Thoracic aorta (tissue), 2 donors: ENCODE results near the gene INPP4B. TPM values are rescaled to one million over a fixed set of nuclear protein-coding genes. Genes with fewer than 3 reads are reported as not detected.

ENCODE experiments used
- ATAC-seq: fragments of 150-250 bp; one replicate; pipeline ENCODE4 v1.8.0; 2017; ENCODE audit warnings: low read depth; ENCODE audit not compliant: insufficient number of reproducible peaks, low FRiP score
- DNase-seq: peaks from one replicate; pipeline ENCODE4 v3.0.0-alpha.2; 2020; ENCODE audit warnings: low spot score
- H3K27ac ChIP-seq, 2 donors: fragments of 200-600 bp; sonication (generic); 1 replicate in 1 of 2; 2 replicates in 1 of 2; pipeline ENCODE4 v1.5.1; 2016; ENCODE audit warnings: mild to moderate bottlenecking in 2 of 2, moderate library complexity in 2 of 2
- H3K27me3 ChIP-seq: fragments of 200-600 bp; sonication (generic); replicated peaks from 2 replicates; pipeline ENCODE4 v1.6.0; 2016; ENCODE audit warnings: mild to moderate bottlenecking; ENCODE audit not compliant: insufficient read depth
- H3K36me3 ChIP-seq: fragments of 200-600 bp; sonication (generic); one replicate; pipeline ENCODE4 v1.5.1; 2016
- H3K4me1 ChIP-seq, 2 donors: fragments of 200-600 bp; sonication (generic); 1 replicate in 1 of 2; 2 replicates in 1 of 2; pipeline versions ENCODE4 v1.5.1 to v1.6.0; 2016; ENCODE audit warnings: low read depth in 2 of 2, mild to moderate bottlenecking in 1 of 2; ENCODE audit not compliant: control insufficient read depth in 1 of 2
- H3K4me3 ChIP-seq: fragments of 200-600 bp; sonication (generic); 2 replicates; pipeline ENCODE4 v1.5.1; 2016; ENCODE audit warnings: mild to moderate bottlenecking
- H3K9me3 ChIP-seq: fragments of 200-600 bp; sonication (generic); 2 replicates; pipeline ENCODE4 v1.5.1; 2016
- CTCF ChIP-seq: fragments of 200-600 bp; sonication (generic); IDR thresholded peaks from one replicate; pipeline ENCODE4 v1.5.1; 2019; ENCODE audit warnings: antibody characterized with exemption
- total RNA-seq, 2 donors: library from RNA; depleted of rRNA; stranded (reverse); fragments of >200 nt; gene quantifications; one replicate each; pipeline versions ENCODE4 v1.1.0 to v1.2.3, GENCODE V29; 2016

INPP4B gene
- total RNA-seq, 2 donors from 2014 or later = 21.1 to 30.4 TPM

DNA sequence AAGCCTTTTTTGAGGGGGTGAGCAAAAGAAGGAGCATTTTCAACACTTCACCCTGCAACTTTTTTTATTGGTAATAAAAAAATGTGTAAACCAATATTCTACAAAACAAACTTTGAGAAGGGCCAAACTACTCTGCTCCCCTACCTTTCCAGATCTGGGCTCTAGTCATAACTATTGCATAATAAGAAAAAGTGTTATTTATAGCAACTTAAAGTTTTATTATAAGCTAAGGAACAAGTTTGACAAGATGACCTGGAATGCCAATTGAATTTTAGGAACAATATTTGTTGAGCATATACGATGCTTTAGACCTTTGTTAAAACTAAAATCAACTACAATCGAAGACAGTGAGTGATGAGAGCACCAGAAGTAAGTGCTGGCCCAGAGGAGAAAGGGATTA, 800.1 kb downstream of the INPP4B start:
- H3K27me3 ChIP-seq = no peaks in the 10 kb centered on the region
- no peak overlapping the region for H3K4me3 ChIP-seq
- no peaks in the 10 kb centered on the region for H3K4me1 ChIP-seq
- no peaks in the 10 kb centered on the region for H3K9me3 ChIP-seq
- H3K27ac ChIP-seq = no peak overlapping the region
- H3K36me3 ChIP-seq = no peaks in the 10 kb centered on the region
- no peak for TF ChIP-seq CTCF
- ATAC-seq (no peak), DNase-seq (no peak)

GRCh38 chr4:142044271-142044670, 801.8 kb downstream of the INPP4B start:
- no peaks in the 10 kb centered on the region for H3K9me3 ChIP-seq
- no peaks in the 10 kb centered on the region for H3K4me1 ChIP-seq
- DNase-seq (no peak), ATAC-seq (no peak)
- no peaks in the 10 kb centered on the region for H3K27me3 ChIP-seq
- H3K36me3 ChIP-seq = no peaks in the 10 kb centered on the region
- no peak for TF ChIP-seq CTCF
- H3K4me3 ChIP-seq = no peak overlapping the region
- no peak overlapping the region for H3K27ac ChIP-seq

DNA sequence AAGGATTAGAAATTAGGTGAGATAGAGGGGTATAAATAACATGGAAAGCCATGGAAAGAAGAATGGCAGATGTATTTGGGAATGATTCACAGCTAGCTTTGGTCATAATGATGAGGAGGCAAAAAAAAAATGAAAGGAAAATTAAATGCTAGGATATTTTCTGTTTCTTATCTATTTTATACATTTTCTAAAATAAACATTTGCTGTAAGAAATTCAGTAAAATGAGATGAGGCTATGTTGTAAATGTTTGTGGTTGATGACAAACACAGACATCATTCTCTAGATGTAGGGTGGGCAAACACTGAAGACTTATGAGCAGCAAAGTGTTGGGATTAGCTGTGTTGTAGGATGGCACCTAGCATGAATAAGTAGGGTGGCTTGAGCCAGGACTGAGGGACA, 802.6 kb downstream of the INPP4B start:
- no peak overlapping the region for H3K4me3 ChIP-seq
- no peaks in the 10 kb centered on the region for H3K36me3 ChIP-seq
- H3K27me3 ChIP-seq = no peaks in the 10 kb centered on the region
- no peaks in the 10 kb centered on the region for H3K4me1 ChIP-seq
- ATAC-seq = no peak
- H3K27ac ChIP-seq = no peak overlapping the region
- H3K9me3 ChIP-seq = no peaks in the 10 kb centered on the region
- DNase-seq = no peak
- TF ChIP-seq CTCF = no peak

DNA sequence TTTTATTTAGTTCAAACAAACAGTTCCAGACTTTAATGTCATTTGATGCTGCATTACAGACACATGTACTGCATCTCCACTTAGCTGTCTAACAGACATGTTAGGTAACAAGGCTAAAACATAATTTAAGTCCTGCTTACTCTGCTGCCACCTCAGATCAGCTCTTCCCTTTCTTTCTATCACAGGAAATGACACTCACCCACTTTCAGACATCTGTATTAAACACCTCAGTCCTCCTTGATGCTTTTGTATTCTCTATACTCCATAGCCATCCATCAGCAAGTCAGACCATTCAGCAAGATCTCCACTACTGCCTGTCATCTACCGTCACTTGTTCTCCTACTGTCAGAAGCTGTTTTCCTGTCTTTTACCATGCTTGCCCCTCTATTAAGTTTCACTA, 804.3 kb downstream of the INPP4B start:
- no peak for DNase-seq
- Histone ChIP-seq H3K27me3 (no peaks in the 10 kb centered on the region), H3K36me3 (no peaks in the 10 kb centered on the region), H3K4me1 (no peaks in the 10 kb centered on the region), H3K9me3 (no peaks in the 10 kb centered on the region), H3K4me3 (no peak overlapping the region), H3K27ac (no peak overlapping the region)
- TF ChIP-seq CTCF = no peak
- ATAC-seq = no peak

DNA sequence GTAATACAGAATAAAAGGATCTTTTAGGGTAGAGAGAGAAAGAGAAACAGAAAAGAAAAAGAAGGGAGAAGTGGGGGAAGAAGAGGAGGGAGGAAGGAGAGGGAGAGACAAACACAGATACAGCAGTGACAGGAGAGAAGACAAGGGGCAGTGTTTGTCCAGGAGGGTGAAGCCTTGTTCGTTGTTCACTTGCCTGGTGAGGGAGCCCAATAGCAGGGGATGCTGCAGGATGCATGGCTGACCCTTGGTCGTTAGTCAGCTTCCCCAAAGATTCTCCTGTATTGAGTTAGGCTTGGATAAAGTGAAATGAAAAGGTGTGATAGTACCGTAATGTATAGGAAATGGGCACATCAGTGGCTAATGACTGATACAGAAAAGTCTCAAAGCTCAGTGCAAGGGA, 806.1 kb downstream of the INPP4B start:
- Histone ChIP-seq H3K4me3 (no peak overlapping the region), H3K9me3 (no peaks in the 10 kb centered on the region), H3K27me3 (no peaks in the 10 kb centered on the region), H3K4me1 (no peaks in the 10 kb centered on the region), H3K27ac (no peak overlapping the region), H3K36me3 (no peaks in the 10 kb centered on the region)
- DNase-seq (no peak), ATAC-seq (no peak)
- TF ChIP-seq CTCF = no peak
